ENCODE measurements around the gene DNMT3B.
"Not testable (repeated sequence)": the region's sequence is repeated elsewhere in the genome, so short reads cannot be mapped to it uniquely, and the experiment has no call there.

Gene DNMT3B

DNA sequence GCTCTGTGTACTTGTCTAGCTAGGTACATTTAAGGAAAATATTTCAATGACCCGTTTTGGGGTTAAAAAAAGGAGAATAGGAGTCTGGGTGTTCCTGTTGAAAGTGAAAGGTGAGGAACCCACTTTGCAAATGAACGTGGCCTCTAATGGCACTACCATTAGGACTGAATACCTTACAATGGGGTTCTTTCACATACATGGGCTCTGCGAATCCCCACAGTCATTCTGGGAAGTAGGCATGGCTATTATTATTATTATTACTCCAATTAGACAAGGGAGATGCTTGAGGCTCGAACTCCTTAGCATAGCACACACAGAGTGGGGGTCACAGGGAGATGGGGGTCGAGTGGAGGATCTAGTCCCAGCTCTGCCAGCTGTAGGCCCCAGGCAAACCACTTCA, 6.0 kb upstream of the DNMT3B start:
- in situ Hi-C loops (cut with HindIII; ENCODE audit: low pct_ligation_motif_present, low pct_unique_long_range_greater_than_20kb, low sequenced_read_pairs): no loop called here
- no peak for DNase-seq

DNA sequence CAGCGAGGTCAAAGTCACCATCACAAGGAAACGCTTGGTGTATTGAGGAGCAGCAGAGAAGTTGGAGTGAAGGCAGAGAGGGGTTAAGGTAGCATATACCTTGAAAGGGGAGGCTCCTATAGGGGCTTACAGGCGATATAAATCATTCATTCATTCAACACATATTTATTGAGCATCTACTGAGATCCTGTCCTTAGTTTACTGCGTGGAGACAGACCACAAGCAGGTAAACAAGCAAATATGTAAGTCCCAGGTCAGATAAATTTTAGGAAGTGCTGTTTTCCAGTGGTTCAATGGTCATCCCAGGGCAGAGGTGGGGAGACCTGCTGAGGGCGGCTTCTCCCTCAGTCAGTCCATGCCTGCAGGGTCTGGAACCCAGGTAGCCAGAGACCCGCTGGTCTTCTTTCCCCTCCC, 761 bp upstream of the DNMT3B start:
- in situ Hi-C loops (cut with HindIII; ENCODE audit: low pct_ligation_motif_present, low pct_unique_long_range_greater_than_20kb, low sequenced_read_pairs): no loop called here
- DNase-seq: no peak

DNA sequence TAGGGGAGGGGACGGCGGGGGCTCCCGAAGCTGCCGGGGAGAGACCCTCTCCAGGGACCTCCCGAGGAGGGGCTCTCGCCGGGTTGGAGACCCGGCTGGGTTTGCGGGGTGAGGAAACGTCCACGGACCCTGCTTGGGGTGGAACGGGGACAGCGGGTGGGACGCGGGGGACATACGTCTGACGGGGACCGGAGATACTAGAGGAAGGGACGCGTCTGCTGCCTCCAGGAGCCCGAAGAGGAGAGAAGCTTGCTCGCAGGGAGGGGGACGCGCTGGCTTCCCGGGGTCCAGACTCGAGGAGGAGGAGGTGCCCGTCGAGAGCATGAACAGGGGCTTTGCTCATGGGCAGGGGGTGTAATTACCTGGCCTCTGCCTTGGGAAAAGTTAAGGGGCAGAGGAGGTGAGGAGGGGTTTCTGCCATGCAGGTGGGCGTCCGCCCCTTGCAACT, 593 bp downstream of the DNMT3B start:
- DNase-seq: no peak
- in situ Hi-C loops (cut with HindIII; ENCODE audit: low pct_ligation_motif_present, low pct_unique_long_range_greater_than_20kb, low sequenced_read_pairs): no loop called here

DNA sequence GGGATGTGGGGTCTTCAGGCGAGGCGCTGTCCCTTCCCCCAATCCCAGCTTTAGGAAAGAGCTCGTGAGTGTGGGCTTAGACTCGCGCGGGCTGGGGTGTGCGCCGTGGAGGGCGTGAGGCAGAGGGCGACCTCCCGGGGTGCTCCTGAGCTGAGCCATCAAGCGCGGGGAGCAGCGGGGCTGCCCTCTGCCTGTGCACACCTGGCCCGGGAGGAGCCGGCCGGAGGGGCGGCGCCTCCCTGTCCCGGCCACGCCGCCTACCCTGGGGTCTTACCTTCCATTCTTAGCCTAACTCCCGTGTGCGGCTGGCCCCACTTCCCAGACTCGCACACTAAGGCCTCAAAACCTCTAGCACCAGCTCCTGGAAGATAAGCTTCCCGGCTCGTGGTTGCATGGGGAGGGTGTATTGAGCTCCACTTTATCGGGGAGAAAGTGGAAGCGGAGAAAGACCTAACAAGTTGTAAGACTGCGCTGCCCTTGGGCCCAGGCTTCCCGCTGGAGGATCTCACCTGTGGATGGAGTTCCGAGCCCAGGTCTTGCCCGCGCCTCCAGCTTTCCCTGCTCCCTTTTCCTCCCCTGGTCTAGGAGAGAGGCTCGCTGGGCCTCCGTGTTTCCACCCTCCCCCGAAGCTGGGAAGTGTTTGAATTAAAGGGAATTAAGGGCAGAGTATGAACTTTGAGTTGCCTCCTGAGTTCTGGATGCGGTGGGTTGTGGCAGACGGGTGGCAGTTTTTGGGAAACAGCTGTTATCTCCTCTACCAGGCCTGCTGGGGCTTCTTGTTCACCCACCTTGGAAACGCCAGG, 1.2 kb downstream of the DNMT3B start:
- DNase-seq: peak; percentile 19
- in situ Hi-C loops (cut with HindIII; ENCODE audit: low pct_ligation_motif_present, low pct_unique_long_range_greater_than_20kb, low sequenced_read_pairs): no loop called here

DNA sequence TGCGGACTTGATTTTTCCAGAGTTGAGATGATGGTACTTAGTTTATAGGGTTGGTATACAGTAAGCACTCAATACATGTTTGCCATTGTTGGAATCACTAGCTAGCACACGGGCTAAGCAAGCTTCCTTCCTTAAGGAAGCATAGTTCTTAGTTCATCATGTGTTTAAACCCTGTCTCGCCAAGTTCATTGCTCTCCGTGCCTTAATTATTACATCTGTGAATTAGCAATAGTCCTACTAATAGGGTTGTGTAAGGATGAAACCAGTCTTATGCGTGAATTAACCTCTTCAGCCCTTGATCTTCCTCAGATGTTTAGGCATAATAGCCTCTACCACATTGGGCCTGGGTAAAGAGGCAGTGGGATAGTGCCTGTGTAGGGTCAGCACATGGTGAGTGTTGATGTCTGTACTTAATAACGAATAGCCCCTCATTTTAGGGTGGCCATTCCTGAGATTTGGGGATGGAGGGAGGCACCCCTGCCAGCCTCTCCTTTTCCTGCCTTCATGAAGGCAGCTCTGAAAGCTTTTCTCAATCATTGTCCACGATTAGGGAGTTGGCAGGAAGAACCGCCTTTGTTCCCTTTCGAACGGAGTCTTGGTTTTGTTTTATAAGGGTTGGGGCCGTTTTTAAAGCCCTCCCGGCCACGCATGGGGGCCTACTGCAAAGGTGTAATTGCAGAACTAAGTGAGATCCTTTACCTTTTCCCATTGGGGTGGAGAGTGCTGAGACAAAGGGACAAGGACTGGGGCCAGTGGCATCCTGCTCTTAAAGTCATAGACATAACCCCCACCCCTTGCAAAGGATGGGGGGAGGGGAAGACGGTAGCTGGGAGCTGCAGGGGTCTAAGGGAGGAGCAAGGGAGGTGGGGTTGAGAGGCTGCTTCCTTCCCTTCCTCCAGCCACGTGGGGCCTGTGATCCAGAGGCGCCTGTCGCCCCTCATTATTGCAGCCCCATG, 2.1 kb downstream of the DNMT3B start:
- no peak for DNase-seq
- in situ Hi-C loops (cut with HindIII; ENCODE audit: low pct_ligation_motif_present, low pct_unique_long_range_greater_than_20kb, low sequenced_read_pairs): no loop called here

DNA sequence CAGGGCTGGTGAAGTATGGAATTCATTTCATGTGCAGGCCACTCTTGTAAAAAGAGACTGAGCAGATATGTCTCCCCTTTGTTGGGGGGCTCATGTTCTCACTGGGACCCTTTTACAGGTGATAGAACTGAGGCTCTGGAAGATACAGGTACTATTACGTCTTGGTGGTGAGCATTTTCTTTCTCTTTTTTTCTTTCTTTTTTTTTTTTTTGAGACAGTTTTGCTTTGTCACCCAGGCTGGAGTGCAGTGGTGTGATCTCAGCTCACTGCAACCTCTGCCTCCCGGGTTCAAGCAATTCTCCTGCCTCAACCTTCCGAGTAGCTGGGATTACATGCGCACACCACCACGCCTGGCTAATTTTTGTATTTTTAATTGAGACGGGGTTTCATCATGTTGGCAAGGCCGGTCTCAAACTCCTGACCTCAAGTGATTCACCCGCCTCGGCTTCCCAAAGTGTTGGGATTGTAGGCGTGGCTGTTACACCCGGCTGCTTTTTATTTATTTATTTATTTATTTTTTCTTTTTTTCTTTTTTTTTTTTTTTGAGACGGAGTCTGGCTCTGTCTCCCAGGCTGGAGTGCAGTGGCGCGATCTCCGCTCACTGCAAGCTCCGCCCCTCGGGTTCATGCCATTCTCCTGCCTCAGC, 3.2 kb downstream of the DNMT3B start:
- in situ Hi-C loops (cut with HindIII; ENCODE audit: low pct_ligation_motif_present, low pct_unique_long_range_greater_than_20kb, low sequenced_read_pairs): not testable (repeated sequence)
- DNase-seq: peak; percentile 68

DNA sequence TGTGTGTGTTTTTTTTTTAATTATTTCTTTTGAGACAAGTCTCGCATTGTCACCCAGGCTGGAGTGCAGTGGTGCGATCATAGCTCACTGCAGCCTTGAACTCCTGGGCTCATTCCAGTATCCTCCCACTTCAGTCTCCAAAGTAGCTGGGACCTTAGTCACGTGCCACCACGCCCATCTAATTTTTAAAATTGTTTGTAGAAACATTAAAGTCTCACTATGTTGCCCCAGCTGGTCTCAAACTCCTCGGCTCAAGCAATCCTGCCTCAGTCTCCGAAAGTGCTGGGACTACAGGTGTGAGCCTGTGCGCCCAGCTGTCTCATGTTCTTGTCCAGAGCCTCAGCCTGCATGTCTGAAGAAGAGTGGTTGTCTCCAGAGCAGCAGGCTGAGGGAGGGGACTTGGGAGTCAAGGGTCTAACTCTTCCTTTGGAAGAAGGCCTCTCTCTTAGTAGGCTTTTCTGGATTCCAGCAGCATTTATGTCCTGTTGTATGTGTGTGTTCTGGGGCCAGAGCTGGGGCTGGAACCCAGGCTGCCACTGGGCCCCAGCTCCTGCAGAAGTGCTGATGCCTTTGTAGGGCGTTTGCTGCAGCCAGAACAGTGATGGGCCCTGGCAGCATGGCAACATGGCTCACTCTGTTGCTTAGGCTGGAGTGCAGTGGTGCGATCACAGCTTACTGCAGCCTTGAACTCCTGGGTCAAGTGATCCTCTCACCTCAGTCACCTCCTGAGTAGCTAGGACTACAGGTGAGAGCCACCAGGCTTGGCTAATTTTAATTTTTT, 5.4 kb downstream of the DNMT3B start:
- DNase-seq: no peak
- in situ Hi-C loops (cut with HindIII; ENCODE audit: low pct_ligation_motif_present, low pct_unique_long_range_greater_than_20kb, low sequenced_read_pairs): no loop called here

DNA sequence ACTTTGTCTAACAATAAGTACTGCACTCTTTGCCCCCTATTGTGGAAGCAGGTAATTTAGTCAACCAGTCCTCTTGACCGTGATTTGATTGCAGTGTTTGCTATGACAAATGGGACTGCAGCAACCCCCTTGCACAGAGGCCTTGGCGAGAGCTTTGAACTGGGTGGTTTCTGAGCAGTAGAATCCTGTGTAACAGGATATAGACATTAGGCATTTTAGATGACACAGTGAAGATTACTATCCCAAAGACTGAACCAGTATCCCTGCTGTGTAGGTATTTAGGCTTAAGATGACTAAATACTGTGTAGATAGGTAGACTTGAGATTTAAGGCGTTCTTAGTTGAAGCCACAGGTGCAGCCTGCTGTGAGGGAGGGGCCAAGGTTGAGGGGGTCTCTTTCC, 9.9 kb downstream of the DNMT3B start:
- no peak for DNase-seq
- in situ Hi-C loops (cut with HindIII; ENCODE audit: low pct_ligation_motif_present, low pct_unique_long_range_greater_than_20kb, low sequenced_read_pairs): no loop called here

DNA sequence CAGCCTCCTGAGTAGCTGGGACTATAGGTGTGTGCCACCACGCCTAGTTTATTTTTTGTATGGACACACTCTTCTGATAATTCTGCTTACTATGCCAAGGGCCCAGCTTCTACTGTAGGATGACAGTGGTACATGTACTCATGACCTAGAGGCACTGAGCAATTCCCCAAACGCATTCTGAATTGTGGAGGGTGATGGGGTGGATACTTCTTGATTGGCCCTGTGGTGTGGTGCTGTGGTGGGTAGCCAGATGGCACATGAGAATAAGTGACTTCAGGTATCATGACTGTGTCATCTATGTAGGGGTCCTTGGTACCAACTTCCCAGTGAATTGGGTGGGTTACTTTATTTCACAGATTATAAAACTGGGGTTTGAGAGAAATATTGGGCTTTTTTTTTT, 11.0 kb downstream of the DNMT3B start:
- in situ Hi-C loops (cut with HindIII; ENCODE audit: low pct_ligation_motif_present, low pct_unique_long_range_greater_than_20kb, low sequenced_read_pairs): no loop called here
- no peak for DNase-seq

DNA sequence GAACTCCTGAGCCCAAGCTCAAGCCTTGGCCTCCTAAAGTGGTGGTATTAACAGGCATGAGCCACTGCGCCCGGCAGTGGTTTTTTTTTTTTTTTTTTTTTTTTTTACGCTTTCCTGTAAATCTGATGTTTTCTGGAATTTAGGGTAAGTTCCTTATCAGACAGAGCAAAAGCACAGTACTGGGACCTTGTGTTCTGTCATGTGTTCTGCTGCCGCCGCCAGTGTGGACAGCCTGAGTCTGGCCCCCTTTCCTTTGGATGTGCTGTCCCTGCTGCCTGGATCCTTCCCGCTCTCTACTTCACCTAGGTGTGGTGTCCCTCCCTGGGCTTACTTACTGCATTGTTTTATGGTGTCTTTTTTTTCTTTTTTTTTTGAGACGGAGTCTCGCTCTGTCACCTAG, 11.7 kb downstream of the DNMT3B start:
- DNase-seq: no peak
- in situ Hi-C loops (cut with HindIII; ENCODE audit: low pct_ligation_motif_present, low pct_unique_long_range_greater_than_20kb, low sequenced_read_pairs): no loop called here

DNA sequence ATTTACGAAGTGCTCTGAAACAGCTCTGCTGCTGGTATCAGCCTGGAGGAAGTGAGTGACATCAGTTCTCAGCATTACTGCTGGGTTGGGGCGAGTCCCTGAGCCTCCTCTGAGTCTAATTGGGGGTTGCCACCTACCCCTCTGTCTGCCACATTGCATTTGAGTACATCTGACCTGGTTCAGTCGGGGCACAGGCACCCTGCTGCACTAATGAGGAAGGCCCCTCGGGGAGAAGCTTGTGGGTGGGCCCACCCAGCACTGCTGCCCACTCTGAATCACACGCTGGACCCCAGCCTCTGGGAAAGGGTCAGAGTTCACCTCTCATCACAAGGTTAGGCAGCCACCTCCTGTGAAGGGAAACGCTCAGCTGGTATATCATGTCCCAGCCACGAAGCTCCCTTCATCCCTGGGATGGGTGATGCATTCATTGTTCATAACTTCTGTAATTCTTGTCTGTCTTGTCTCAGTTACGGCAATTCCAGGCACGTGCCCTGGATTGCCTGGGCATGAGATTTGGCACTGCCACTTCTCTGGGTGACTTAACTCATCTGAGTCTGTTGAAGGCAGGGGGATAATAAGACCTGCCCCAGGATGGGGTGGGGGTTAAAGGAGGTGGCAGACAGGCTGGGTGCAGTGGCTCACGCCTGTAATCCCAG, 13.3 kb downstream of the DNMT3B start:
- DNase-seq: no peak
- in situ Hi-C loops (cut with HindIII; ENCODE audit: low pct_ligation_motif_present, low pct_unique_long_range_greater_than_20kb, low sequenced_read_pairs): loop anchor here (25.0 kb wide), 1 partner anchor 88 kb away; no protein-coding TSS in a partner anchor

DNA sequence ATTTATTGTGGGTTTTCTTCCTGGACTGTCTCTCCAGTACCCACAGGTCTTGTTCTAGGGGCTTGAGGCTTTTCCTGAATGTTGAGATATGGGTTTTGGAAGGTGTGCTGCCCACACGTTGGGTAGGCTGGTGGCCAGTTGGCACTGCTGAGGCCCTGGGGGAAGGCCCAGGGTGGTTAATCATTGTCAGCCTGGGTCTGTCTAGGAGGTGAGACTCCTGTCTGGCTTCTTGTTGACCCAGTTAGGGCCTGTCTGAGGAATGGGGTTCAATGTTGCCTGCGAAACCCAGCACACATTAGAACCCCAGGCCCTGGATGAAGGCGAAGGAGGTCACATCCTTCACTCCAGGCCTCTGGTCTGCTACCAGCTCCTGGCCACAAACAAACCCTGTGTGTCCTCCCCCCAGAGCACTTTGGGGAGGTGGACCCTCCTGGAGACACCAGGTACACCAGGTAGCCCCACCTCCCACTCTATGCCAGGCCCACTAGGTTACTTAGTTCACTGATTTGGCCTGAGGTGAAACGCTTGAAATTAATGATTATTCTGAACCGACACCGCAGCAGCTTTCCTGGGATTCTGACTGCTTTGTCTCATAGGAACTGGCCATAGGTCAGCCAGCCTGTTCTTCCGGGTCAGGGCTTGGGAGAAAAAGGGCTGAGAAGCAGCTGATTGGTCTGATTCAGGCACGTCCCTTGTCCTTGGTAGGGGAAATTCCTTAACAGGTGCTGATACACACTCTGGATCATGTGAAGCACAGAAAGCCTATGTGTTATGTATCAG, 15.2 kb downstream of the DNMT3B start:
- in situ Hi-C loops (cut with HindIII; ENCODE audit: low pct_ligation_motif_present, low pct_unique_long_range_greater_than_20kb, low sequenced_read_pairs): loop anchor here (25.0 kb wide), 1 partner anchor 90 kb away; no protein-coding TSS in a partner anchor
- peak; percentile 60 for DNase-seq

DNA sequence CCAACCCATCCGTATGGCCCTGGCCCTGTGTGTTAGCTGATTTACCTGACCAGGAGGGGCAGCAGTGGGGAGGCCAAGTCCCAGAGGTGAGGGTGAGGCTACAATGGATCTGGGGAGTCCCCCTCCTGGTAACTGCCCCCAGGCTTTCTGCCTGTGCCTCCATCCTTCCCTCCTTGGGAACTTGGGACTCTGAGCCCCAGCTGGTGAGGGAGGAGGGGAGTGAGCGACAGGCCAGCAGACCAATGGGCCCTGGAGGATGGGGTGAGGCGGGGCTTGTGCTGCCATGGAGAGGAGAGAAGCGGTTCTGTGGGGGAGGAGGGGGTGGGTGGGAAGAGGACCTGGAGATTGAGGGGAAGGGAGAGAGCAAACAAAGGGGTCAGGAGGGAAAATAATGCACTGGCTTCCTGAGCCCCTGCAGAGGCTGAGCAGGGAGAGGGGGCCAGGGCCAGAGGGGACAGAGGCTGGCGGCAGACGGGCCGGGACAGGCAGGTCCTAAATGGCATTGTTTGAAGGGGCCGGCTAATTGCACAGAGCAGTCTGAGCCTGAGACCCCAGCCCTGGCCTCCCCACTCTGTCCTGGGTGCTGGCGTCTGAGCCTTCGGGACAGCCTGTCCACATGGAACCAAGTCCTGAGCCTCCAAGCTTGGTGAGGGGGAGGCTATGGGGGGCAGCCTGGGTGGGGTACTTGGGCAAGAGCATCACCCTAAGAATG, 17.5 kb downstream of the DNMT3B start:
- in situ Hi-C loops (cut with HindIII; ENCODE audit: low pct_ligation_motif_present, low pct_unique_long_range_greater_than_20kb, low sequenced_read_pairs): loop anchor here (25.0 kb wide), 1 partner anchor 92 kb away; no protein-coding TSS in a partner anchor
- DNase-seq: no peak

DNA sequence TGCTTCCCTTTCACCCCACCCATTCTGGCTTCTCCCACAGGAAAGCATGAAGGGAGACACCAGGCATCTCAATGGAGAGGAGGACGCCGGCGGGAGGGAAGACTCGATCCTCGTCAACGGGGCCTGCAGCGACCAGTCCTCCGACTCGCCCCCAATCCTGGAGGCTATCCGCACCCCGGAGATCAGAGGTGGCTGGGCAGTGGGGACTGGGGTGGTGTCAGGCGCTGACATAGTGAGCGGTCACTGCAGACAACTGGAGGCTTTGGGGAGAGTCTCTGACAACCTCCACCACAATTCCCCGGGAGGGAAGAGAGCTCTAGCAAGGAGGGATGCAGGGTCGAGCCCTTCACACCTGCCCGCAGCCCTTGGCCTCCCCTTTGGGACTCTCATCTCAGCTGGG, 18.1 kb downstream of the DNMT3B start:
- no peak for DNase-seq
- in situ Hi-C loops (cut with HindIII; ENCODE audit: low pct_ligation_motif_present, low pct_unique_long_range_greater_than_20kb, low sequenced_read_pairs): loop anchor here (25.0 kb wide), 1 partner anchor 93 kb away; no protein-coding TSS in a partner anchor

DNA sequence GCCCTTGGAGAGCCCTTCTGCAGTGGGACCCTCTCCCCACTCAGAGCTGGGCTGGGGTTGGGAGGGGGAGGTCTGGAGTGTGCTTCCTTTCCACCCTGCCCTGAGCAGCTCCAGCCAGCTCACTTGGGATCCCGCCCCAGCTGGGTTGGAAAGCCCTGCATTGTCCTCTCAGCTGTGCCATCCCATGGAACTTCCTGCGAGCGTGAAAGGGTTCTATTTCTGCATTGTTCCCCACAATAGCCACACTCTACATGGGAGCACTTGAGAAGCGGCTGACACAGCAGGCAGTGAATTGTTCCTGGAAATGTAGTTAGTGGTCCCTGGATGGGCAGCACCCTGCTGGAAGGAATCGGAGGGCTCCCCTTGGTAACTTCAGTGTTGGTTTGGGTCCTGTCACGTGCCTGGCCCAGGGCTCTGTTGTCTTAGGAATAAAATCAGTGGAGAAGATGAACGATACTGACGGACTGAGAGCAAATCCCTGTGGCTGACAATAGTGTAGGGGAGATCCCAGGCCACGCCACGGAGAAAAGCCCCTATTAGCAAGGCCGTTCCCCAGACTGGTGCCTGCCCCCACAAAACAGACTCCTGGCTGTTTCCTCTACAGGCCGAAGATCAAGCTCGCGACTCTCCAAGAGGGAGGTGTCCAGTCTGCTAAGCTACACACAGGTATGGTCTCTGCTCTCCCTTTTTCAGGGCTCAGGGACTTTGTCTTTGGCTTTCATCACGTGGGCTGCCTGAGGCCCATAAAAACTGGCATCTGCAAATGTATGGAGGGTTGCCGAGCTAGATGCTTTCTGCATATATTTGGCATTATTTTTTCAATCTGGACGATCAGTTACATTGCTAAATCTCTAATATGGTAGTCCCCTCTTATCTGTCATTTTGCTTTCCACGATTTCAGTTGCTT, 18.8 kb downstream of the DNMT3B start:
- no peak for DNase-seq
- in situ Hi-C loops (cut with HindIII; ENCODE audit: low pct_ligation_motif_present, low pct_unique_long_range_greater_than_20kb, low sequenced_read_pairs): loop anchor here (25.0 kb wide), 1 partner anchor 94 kb away; no protein-coding TSS in a partner anchor
